Right ventricle myocardium inferior (tissue), 1 donor: Measurements from ENCODE around the gene NDUFV2. TPM values are rescaled to one million over a fixed set of nuclear protein-coding genes. Genes with fewer than 3 reads are reported as not detected.

Source experiments
- ATAC-seq: fragments of 200-7000 bp; cut with Tn5 transposase; one replicate; pipeline ENCODE4 v1.9.1; 2020; ENCODE audit warnings: mild to moderate bottlenecking, moderate library complexity
- DNase-seq: peaks from one replicate; pipeline ENCODE4 v3.0.0; 2021; ENCODE audit errors: missing footprints
- intact Hi-C: fragments of 100-400 bp; cut with DNase I; formaldehyde crosslinking; loops from one replicate; pipeline ENCODE4 v1.11.0; 2022
- total RNA-seq: library from RNA; stranded (reverse); fragmentation: NEBNext Ultra II Directional; extraction: Animal tissue kit (Norgen Biotek cat#: 25700); gene quantifications from one replicate; pipeline ENCODE4 v1.2.1, GENCODE V29; 2021
- donor health status: DM: no; HTN: yes; CAD: no; lungs with severe emphysema.

NDUFV2 gene
- total RNA-seq, 1 donor from 2014 or later: 533 TPM

DNA sequence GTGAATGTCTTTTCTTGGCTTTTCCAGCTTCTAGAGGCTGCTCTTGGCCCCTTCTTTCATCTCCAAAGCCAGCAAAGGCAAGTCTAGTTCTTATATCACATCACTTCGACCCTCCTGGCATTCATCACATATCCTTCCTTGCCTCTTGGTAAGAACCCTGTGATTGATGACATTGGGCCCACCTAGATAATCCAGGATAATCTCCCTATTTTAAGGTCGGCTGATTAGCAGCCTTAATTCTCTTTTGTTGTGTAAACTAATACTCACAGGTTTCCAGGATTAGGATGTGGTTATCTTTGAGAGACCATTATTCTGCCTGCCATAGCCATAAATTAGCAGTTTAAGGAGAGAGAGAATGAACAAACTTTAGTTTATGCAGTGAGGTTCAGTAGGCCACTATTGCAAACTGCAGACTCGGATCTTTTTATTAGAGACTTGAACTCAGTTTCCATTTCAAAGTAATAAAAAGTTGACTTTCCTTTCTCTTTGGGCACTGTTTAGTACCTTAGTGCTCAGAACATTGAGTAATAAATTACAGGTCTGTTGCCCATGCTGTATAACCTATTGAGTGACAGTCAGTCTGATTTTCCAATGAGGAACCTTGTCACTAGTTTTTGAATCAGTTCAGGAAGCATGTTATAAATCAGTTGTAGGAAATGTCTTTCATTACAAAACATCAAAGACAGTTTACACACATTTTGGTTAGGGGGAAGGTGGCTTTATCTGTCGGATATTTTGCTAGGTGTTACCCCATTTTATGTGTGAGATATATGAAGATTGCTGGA, 4.5 kb downstream of the NDUFV2 start:
- intact Hi-C loops: no loop called here
- ATAC-seq (no peak), DNase-seq (no peak)

DNA sequence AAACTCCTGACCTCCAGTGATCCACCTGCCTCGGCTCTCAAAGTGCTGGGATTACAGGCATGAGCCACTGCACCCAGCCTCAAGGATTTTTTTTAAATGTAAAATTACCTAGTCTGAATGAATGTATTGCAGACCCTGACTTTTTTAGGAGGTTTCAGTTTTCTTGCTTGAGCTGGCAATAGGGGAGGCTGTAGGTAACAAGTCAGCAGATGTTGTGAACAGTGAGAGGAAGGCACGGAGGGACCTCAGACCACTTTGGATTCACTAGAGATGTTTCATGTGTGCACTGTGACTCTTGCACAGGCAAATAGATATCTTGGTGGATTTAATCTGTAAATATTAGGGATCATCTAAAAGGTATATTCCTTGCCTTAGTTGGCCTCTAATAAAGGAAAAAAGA, 6.4 kb downstream of the NDUFV2 start:
- DNase-seq (no peak), ATAC-seq (no peak)
- intact Hi-C loops: no loop called here

DNA sequence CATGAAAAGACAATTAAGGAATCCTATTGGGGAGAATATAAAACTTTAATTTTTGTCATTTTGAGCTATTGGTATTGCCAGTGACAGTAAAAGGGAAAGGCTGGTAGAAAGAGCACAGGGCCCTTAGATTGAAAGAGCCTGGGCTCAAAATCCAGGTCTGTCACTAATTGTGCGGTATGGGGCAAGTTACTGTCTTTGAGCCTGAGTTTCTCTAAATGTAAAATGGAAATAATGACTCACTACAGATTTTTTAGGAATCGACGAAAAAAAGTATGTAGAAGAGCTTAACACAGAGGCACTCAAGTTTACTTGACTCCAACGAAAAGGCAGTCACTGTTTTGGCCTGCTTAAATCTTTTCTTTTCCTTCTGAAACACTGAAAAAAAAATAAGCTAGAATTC, 7.0 kb downstream of the NDUFV2 start:
- DNase-seq (no peak), ATAC-seq (no peak)
- intact Hi-C loops: no loop called here

DNA sequence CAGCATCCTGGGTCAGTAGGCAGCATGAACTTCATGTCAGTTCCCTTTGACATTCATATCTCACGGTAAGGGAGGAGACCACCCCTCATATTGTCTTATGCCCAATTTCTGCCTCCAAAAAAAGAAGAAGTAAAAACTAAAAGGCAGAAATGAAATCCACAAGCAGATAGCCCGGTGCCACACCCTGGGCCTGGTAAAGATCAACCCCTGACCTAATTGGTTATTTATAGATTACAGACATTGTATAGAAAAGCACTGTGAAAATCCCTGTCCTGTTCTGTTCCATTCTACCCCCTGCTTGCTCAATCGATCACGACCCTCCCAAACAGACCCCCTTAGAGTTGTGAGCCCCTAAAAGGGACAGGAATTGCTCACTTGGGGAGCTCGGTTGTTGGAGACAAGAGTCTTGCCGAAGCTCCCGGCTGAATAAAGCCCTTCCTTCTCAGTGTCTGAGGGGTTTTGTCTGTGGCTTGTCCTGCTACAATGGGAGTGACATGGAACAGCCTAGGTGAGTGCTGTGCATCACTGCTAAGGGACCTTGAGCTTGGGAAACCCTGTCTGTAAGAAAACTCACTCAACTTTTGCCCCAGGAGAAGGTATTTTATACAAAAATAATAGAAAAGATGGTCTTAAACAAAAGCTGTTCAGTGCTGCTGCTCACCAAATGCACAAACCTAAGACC, 11.1 kb downstream of the NDUFV2 start:
- ATAC-seq (no peak), DNase-seq (no peak)
- intact Hi-C loops: no loop called here

DNA sequence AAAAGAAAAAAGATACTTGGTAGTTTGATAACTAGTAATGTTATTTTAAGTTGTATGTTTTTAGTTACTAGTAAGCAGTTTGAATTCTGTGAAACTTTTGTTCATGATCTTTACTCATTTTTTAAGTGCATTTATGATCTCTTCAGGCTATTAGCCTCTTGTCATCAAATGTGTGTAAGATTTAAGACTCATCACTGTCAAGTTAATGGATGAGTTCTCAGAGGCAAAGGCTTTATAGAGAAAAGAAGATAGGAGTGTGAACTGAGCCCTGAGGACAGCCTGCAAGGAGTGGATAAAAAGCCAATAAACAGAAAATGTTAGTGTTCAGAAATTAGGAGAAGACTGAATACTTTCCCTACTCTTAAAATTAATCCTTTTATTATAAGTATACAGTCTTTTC, 13.5 kb downstream of the NDUFV2 start:
- DNase-seq (no peak), ATAC-seq (no peak)
- intact Hi-C loops: no loop called here

DNA sequence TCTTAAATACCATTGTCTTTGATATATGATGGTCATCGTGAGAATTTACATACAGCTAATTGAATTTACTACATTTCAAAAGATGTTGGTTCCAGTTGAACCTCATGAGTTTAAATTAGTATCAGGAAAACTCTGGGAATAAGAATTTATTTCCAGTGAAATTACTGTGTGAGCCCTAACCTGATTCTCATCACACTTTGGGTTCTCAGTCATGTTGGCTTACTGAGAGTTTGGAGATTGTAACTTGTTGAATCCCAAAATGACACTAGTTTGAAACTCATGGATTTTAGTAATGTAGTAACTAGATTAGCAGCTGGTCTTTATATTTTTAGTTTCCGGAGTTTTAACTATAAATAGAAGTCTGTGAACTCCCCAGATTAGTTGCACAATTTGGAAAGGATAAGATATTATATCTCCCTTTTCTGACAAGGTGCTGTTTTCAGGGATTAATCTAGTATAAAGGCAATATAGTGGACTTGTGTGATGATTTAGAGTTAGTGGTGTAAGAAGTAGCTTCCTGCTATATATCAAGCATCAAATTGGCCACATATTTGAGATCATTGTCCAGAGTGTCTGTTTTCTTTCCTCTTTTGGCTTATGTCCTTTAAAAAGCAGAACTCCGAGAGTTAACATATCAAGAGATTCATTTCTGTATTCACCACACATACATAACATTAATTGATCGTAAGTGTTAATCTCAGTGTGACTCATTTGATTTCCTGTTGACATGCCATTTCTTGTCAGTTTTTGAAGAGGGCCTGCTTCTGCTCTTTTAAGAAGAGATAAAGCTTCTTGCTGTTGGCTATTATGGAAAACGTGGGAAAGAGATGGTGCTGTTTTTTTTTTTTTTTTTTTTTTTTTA, 15.7 kb downstream of the NDUFV2 start:
- intact Hi-C loops: no loop called here
- no peak for ATAC-seq
- DNase-seq: no peak

DNA sequence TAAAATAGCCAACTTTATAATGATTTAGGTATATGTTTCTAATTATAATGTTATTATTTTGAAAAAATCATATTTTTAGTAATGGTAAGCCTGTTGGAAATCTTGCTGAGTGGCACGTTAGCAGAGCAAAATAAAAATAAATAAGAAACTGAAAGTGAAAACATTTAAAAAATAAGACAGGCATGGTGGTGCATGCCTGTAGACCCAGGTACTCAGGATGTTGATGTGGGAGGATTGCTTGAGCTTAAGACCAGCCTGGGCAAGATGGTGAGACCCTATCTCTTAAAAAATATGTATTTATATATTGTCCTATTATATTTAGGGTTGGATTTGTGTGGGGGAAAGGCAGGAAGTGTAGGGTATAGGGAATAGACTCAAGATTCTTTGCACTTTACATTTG, 18.3 kb downstream of the NDUFV2 start:
- DNase-seq (no peak), ATAC-seq (no peak)
- intact Hi-C loops: no loop called here

DNA sequence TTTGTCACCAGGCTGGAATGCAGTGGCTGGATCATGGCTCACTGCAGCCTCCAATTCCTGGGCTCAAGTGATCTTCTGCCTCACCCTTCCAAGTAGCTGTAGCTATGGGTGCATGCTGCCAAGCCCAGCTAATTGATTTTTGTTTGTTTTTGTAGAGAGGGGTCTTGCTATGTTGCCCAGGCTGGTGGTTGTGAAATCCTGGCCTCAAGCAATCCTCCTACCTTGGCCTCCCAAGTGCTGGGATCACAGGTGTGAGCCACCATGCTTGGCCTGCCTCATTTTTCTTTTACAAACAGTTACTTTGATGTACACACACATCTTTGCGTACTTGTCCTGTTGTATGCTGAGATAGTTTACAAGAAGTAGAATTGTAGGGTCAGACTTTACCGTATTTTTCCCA, 21.0 kb downstream of the NDUFV2 start:
- no peak for DNase-seq
- ATAC-seq: no peak
- intact Hi-C loops: no loop called here

DNA sequence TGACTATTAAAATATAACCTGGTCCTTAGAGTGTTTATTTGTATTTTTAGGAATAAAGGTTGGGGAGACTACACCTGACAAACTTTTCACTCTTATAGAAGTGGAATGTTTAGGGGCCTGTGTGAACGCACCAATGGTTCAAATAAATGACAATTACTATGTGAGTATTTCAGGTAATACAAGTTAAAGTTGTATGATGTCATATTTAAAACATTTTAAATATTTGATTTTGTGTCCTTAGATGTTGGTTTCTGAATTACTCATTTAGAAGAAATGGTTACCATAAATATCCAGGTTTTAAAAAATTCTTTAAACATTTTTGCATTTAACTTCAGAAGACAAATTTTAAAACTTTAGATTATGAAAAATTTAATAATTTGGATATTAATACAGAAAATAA, 22.3 kb downstream of the NDUFV2 start:
- DNase-seq (no peak), ATAC-seq (no peak)
- intact Hi-C loops: no loop called here

DNA sequence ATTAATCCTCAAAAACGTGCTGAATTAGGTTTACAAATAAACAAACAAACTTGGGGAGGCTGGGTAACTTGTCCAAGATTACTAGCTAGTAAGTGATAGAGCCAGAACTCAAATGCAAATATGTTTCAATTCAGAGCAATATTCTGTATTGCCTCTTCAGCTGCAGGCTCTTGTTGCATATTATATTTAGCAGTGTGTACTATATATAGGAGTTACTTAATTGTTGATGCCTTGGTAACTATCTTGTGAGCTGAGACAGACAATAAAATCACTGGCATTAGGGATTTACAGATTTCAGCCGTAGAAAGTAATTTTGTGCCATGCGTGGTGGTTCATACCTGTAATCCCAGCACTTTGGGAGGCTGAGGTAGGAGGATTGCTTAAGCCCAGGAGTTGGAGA, 23.8 kb downstream of the NDUFV2 start:
- intact Hi-C loops: no loop called here
- peak; percentile 79 for ATAC-seq

DNA sequence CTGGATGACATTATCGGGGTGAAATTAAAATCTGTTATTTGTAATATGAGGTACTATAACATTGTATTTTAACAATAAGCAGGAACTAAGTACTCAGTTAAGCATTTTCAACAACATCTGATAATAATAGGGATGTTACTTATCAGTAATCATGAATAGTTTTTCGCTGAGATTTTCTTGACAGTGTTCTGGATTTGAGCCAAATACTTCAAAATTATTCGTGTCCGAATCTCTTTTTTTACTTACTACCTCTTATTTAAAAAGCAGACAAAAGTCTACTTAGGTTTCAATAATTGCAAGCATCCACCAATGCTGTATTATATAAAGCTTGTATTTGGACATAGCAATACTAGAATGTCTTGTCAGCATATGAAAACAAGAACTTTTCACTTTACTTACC, 27.7 kb downstream of the NDUFV2 start:
- DNase-seq: no peak
- ATAC-seq: no peak
- intact Hi-C loops: no loop called here

More for the DNA sequence above, 23.8 kb downstream of the NDUFV2 start:
- DNase-seq: no peak

DNA sequence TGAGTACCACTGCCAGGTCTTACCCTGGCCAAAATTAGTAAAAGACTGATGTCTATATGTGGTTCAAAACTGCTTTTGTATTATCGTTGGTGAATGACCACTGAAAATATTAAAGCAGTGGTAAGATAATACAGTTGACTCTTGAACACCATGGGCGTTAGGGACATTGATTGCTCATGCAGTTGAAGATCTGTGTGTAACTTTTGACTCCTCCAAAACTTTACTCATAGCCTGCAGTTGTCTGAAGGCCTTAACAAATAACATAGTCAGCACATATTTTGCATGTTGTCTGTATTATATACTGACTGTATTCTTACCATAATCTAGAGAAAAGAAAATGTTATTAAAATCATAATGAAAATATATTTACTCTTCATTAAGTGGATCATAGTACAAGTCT, 28.3 kb downstream of the NDUFV2 start:
- ATAC-seq: no peak
- intact Hi-C loops: no loop called here

DNA sequence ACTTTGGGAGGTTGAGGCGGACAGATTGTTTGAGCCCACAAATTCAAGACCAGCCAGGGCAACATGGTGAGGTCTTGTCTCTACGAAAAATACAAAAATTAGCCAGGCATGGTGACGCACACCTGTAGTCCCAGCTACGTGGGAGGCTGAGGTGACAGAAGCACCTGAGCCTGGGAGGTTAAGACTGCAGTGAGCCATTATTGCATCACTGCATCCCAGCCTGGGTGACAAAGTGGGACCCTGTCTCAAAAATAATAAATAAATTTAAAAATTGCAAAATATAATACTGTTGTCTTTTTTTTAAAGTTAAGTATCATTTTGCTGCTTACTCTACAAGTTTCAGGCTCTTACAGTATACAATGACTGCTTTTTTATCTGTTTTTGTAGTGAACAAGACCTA, 30.1 kb downstream of the NDUFV2 start:
- ATAC-seq (no peak), DNase-seq (no peak)
- intact Hi-C loops: no loop called here

More for the DNA sequence above, 28.3 kb downstream of the NDUFV2 start:
- DNase-seq: no peak

DNA sequence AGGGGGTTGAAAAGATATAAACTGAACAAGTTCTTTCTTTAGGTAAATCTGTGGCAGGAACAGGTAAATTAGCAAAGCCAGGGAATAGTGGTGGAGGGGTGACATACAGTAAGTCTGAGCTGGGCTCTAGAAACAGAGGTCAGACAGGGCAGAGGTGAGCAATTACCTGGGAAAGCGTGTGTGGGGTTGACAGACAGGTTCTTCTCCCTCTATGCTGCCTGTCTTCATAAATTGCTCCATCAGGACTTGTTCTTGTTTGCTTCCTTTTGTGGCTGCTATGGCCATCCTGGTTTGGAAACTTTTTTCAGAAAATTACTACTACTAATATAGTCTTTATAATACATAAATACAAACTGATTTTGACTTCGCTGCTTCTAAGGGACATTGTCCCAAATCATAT, 30.7 kb downstream of the NDUFV2 start:
- intact Hi-C loops: no loop called here

DNA sequence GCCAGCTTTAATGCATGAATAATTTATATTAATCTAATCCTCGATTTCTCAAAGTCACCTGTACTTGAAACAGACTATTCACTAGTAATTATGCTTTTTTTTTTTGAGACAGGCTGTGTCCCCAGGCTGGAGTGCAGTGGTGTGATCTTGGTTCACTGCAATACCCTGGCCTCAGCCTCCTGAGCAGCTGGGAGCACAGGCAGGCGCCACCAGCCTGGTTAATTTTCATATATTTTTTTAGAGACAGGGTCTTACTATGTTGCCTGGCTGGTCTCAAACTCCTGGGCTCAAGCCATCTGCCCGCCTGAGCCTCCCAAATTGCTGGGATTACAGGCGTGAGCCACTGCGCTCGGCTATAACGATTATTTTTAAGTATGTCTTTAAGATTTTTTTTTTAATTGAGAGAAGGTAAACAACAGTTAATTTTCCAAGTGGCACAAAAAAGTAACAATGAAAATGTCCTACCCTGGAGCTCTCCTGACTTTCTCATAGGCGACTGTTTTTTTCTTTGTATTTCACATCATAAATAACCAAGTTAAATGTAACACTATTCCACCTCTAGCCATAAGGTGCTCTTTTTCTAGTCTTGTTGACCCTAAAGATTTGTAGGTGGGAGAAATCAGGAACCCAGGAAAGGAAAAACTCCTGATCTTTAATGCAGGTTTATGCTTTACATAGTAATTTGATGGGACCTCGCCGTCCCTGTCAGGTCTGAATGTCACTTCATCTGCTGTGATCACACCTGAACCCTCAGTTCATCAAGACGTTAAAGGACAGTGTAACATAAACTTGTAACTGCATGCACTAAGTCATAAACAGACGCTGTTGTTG, 32.8 kb downstream of the NDUFV2 start:
- intact Hi-C loops: no loop called here
- no peak for DNase-seq
- no peak for ATAC-seq

More for the DNA sequence above, 30.7 kb downstream of the NDUFV2 start:
- DNase-seq: no peak
- no peak for ATAC-seq

DNA sequence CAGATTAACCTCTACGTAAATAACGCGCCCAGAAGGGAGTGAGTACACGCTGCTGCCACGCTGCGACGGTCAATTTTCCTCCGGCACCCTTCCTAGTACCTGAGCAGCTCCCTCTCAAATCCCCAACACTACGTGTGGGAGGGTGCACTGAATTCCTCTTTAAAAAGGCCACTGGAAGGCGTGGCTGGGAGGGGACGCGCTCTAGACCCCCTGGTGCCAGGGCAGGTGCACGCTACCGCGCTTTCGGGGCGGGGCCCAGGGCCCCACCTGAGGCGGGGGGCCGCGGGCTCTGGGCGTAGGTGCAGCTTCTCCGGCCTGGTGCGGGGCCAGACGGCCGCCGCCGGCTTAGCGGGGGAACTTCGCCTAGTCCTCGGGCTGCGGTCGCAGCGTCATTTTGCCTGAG, 33.4 kb downstream of the NDUFV2 start:
- intact Hi-C loops: loop anchor here (1.0 kb wide), 1 partner anchor 34 kb away; the partner anchor contains the start of gene NDUFV2
- ATAC-seq (peak; percentile 4), DNase-seq (no peak)

DNA sequence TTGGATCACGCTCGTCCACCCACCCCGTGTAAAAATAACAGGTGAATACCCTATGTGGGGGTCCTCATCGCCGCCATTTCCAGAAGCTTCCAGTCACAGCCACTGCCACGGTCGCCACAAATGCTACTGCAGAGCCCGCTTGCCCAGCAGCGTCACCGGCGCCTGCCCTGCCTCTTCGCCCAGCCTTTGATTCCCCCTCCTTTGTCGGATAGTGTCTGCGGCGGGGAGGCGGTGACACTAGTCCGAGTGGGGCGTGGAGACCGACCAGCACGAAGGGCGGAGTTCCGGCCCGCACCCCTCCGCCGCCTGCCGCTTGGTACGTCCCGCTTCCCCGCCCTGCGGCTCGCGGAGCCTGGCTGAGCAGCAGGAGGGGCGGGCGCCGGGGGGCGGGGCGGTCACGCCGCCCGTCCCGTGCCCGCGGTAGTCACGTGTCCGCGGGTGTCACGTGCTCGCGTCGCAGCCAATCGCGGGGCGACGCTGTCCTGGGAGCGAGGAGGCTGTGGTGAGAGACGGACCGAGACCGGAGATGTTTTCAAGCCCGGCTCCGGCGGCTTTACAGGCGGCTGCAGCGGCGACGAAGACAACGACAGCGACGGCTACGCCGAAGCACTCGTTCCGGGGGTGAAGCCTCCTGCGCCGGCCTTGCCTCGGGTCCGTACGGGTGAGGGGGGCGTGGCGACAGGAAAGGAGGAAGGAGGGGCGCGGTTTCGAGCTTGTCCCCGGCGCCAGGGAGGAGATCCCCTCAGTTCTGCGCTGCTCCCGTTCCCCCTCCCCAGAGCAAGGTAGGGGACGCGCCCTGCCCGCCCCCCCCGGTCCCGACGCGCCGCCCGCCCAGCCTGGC, 34.0 kb downstream of the NDUFV2 start, which contains the start of gene ANKRD12:
TSS of gene ANKRD12 (plus strand) at position 467 of the 841 bp plus-strand sequence. CDS start 45,652 bp downstream, outside the sequence.
- intact Hi-C loops: loop anchor here (1.0 kb wide), 1 partner anchor 34 kb away; the partner anchor contains the start of gene NDUFV2
- ATAC-seq (peak; percentile 98), DNase-seq (peak; percentile 99)
